Duodenal mucosa (tissue), 2 donors: ENCODE data around the gene B3GNT2.

Source experiments
- H3K27ac ChIP-seq: one replicate; pipeline ENCODE4 v1.7.0; 2013; ENCODE audit warnings: low read depth, low read length
- H3K27me3 ChIP-seq, 2 donors: one replicate each; pipeline ENCODE4 v1.7.0; 2013; ENCODE audit warnings: low read length in 2 of 2, control low read depth in 1 of 2; ENCODE audit not compliant: insufficient read depth in 2 of 2, control insufficient read depth in 1 of 2
- H3K36me3 ChIP-seq, 2 donors: one replicate each; pipeline ENCODE4 v1.7.0; 2013; ENCODE audit warnings: low read length in 2 of 2, control low read depth in 1 of 2; ENCODE audit not compliant: insufficient read depth in 2 of 2, control insufficient read depth in 1 of 2
- H3K4me1 ChIP-seq, 2 donors: one replicate each; pipeline ENCODE4 v1.7.0; 2013; ENCODE audit warnings: low read length in 2 of 2, control low read depth in 1 of 2; ENCODE audit not compliant: insufficient read depth in 2 of 2, control insufficient read depth in 1 of 2
- H3K4me3 ChIP-seq, 2 donors: one replicate each; pipeline ENCODE4 v1.7.0; 2013; ENCODE audit warnings: low read length in 2 of 2, low read depth in 1 of 2
- H3K9ac ChIP-seq, 2 donors: one replicate each; pipeline ENCODE4 v1.7.0; 2013; ENCODE audit warnings: low read length in 2 of 2, low read depth in 1 of 2
- H3K9me3 ChIP-seq, 2 donors: one replicate each; pipeline ENCODE4 v1.7.0; 2013; ENCODE audit warnings: low read length in 2 of 2, control low read depth in 1 of 2; ENCODE audit not compliant: control insufficient read depth in 1 of 2

Gene B3GNT2

GRCh38 chr2:62217421-62217820 is 21.5 kb downstream of the B3GNT2 start:
- Histone ChIP-seq H3K4me1 (peaks cover 26 to 64% of the 10 kb centered on the region in 2 donors), H3K4me3 (no peak overlapping the region), H3K27me3 (no peaks in the 10 kb centered on the region), H3K27ac (no peak overlapping the region), H3K36me3 (peaks cover 3% of the 10 kb centered on the region in 2 donors), H3K9me3 (no peaks in the 10 kb centered on the region), H3K9ac (no peak overlapping the region)

GRCh38 chr2:62217970-62218369 is 22.1 kb downstream of the B3GNT2 start:
- H3K9me3 ChIP-seq: no peaks in the 10 kb centered on the region
- no peaks in the 10 kb centered on the region for H3K27me3 ChIP-seq
- no peak overlapping the region for H3K4me3 ChIP-seq
- H3K4me1 ChIP-seq: peaks cover 26 to 64% of the 10 kb centered on the region in 2 donors
- no peak overlapping the region for H3K27ac ChIP-seq
- H3K36me3 ChIP-seq: peaks cover 8 to 9% of the 10 kb centered on the region in 2 donors
- no peak overlapping the region for H3K9ac ChIP-seq

GRCh38 chr2:62219407-62220159 is 23.7 kb downstream of the B3GNT2 start:
- Histone ChIP-seq H3K9ac (no peak overlapping the region), H3K27ac (no peak overlapping the region), H3K27me3 (no peaks in the 10 kb centered on the region), H3K4me3 (no peak overlapping the region), H3K4me1 (peaks cover 22 to 56% of the 10 kb centered on the region in 2 donors), H3K36me3 (peaks cover 9 to 14% of the 10 kb centered on the region in 2 donors), H3K9me3 (no peaks in the 10 kb centered on the region)

GRCh38 chr2:62221141-62221540 is 25.2 kb downstream of the B3GNT2 start:
- Histone ChIP-seq H3K4me3 (no peak overlapping the region), H3K27me3 (no peaks in the 10 kb centered on the region), H3K9ac (no peak overlapping the region), H3K36me3 (peaks cover 14 to 26% of the 10 kb centered on the region in 2 donors), H3K9me3 (no peaks in the 10 kb centered on the region), H3K27ac (no peak overlapping the region), H3K4me1 (peaks cover 9 to 40% of the 10 kb centered on the region in 2 donors)

- H3K9me3 ChIP-seq: no peaks in the 10 kb centered on the region
- H3K9ac ChIP-seq: no peak overlapping the region
- peaks cover 14 to 28% of the 10 kb centered on the region in 2 donors for H3K36me3 ChIP-seq
- H3K4me1 ChIP-seq: peaks cover 5 to 32% of the 10 kb centered on the region in 2 donors
- H3K27me3 ChIP-seq: no peaks in the 10 kb centered on the region
- H3K4me3 ChIP-seq: no peak overlapping the region
- H3K27ac ChIP-seq: no peak overlapping the region
Observed at GRCh38 chr2:62222171-62222570, 26.3 kb downstream of the B3GNT2 start.

- Histone ChIP-seq H3K4me3 (no peak overlapping the region), H3K36me3 (peaks cover 14 to 32% of the 10 kb centered on the region in 2 donors), H3K27ac (no peak overlapping the region), H3K9ac (no peak overlapping the region), H3K27me3 (no peaks in the 10 kb centered on the region), H3K9me3 (no peaks in the 10 kb centered on the region), H3K4me1 (peaks cover under 1 to 27% of the 10 kb centered on the region in 2 donors)
Observed at GRCh38 chr2:62222674-62223073, 26.8 kb downstream of the B3GNT2 start.

GRCh38 chr2:62224976-62225375 is 29.1 kb downstream of the B3GNT2 start:
- H3K27me3 ChIP-seq: no peaks in the 10 kb centered on the region
- H3K4me3 ChIP-seq: no peak overlapping the region
- no peak overlapping the region for H3K9ac ChIP-seq
- H3K9me3 ChIP-seq: no peaks in the 10 kb centered on the region
- H3K4me1 ChIP-seq: peaks cover 0 to 13% of the 10 kb centered on the region in 2 donors
- peaks cover 14 to 32% of the 10 kb centered on the region in 2 donors for H3K36me3 ChIP-seq
- H3K27ac ChIP-seq: no peak overlapping the region

- H3K27me3 ChIP-seq: no peaks in the 10 kb centered on the region
- H3K27ac ChIP-seq: no peak overlapping the region
- H3K9ac ChIP-seq: no peak overlapping the region
- H3K9me3 ChIP-seq: no peaks in the 10 kb centered on the region
- no peaks in the 10 kb centered on the region for H3K4me1 ChIP-seq
- peaks cover 13 to 28% of the 10 kb centered on the region in 2 donors for H3K36me3 ChIP-seq
- H3K4me3 ChIP-seq: no peak overlapping the region
Observed at GRCh38 chr2:62227386-62228075, 31.6 kb downstream of the B3GNT2 start.

- Histone ChIP-seq H3K4me1 (no peaks in the 10 kb centered on the region), H3K4me3 (no peak overlapping the region), H3K27me3 (no peaks in the 10 kb centered on the region), H3K36me3 (peaks cover 4 to 18% of the 10 kb centered on the region in 2 donors), H3K27ac (no peak overlapping the region), H3K9me3 (no peaks in the 10 kb centered on the region), H3K9ac (no peak overlapping the region)
Observed at GRCh38 chr2:62229082-62229605, 33.2 kb downstream of the B3GNT2 start.

- H3K4me1 ChIP-seq: peaks cover 0 to 5% of the 10 kb centered on the region in 2 donors
- H3K4me3 ChIP-seq: no peak overlapping the region
- H3K36me3 ChIP-seq: peaks cover 0 to 6% of the 10 kb centered on the region in 2 donors
- no peaks in the 10 kb centered on the region for H3K27me3 ChIP-seq
- H3K9ac ChIP-seq: no peak overlapping the region
- H3K9me3 ChIP-seq: no peaks in the 10 kb centered on the region
- H3K27ac ChIP-seq: no peak overlapping the region
Observed at GRCh38 chr2:62231541-62231940, 35.6 kb downstream of the B3GNT2 start.
